PC-3 (cell line): Measurements from ENCODE around the gene RGL4.

Experiments used
- CTCF ChIP-seq: fragments of 300-600 bp; sonication (generic); conservative IDR thresholded peaks from 2 replicates; pipeline ENCODE4 v1.5.1; 2017; ENCODE audit warnings: antibody characterized with exemption, low read depth, mild to moderate bottlenecking, low read length
- EZH2 ChIP-seq: fragments of 300-600 bp; sonication (generic); IDR thresholded peaks from one replicate; pipeline ENCODE4 v1.6.1; 2017; ENCODE audit warnings: antibody characterized with exemption, mild to moderate bottlenecking, low read length; ENCODE audit not compliant: unreplicated experiment
- EZH2phosphoT487 ChIP-seq: fragments of 300-600 bp; sonication (generic); IDR thresholded peaks from 2 replicates; pipeline ENCODE4 v1.6.1; 2018; ENCODE audit warnings: mild to moderate bottlenecking, antibody characterized with exemption, low read length, borderline replicate concordance

- TF ChIP-seq EZH2 (no peak), CTCF (no peak), EZH2phosphoT487 (no peak)
These were observed 18.3 kb downstream of the RGL4 start for GRCh38 chr22:23709107-23709506.
